SU-DHL-6 (cell line): ENCODE measurements around the gene KRT39.

Source experiments
- H2AFZ ChIP-seq: fragments of 200-600 bp; sonication (generic); 2 replicates; pipeline ENCODE4 v1.6.1; 2014; ENCODE audit warnings: low read depth, mild to moderate bottlenecking, moderate library complexity, mixed read lengths, antibody characterized with exemption, low read length; ENCODE audit not compliant: severe bottlenecking
- H3F3A ChIP-seq: fragments of 200-600 bp; shearing (Covaris generic); 2 replicates; pipeline ENCODE4 v1.6.0; 2016; ENCODE audit warnings: antibody characterized with exemption, mild to moderate bottlenecking; ENCODE audit not compliant: insufficient read depth
- H3K27ac ChIP-seq: fragments of 200-600 bp; sonication (generic); 2 replicates; pipeline ENCODE4 v1.5.1; 2016; ENCODE audit warnings: low read depth, mild to moderate bottlenecking, low read length, moderate library complexity, mixed read lengths
- H3K27me3 ChIP-seq: fragments of 200-600 bp; sonication (generic), shearing (Covaris generic); 2 replicates; pipeline ENCODE4 v1.6.0; 2014; ENCODE audit warnings: mild to moderate bottlenecking, low read length
- H3K36me3 ChIP-seq: fragments of 200-600 bp; sonication (generic); 2 replicates; pipeline ENCODE4 v1.6.1; 2014; ENCODE audit warnings: mild to moderate bottlenecking, low read length, mixed read lengths
- H3K4me2 ChIP-seq: fragments of 300-600, 200-600 bp; shearing (Covaris generic), sonication (generic); 2 replicates; pipeline ENCODE4 v1.6.0; 2014; ENCODE audit warnings: low read length, low read depth, mild to moderate bottlenecking; ENCODE audit not compliant: poor library complexity, severe bottlenecking
- H3K4me3 ChIP-seq: fragments of 200-600 bp; sonication (generic); 2 replicates; pipeline ENCODE4 v1.5.1; 2014; ENCODE audit warnings: antibody characterized with exemption, low read length, mild to moderate bottlenecking, mixed read lengths; ENCODE audit not compliant: insufficient read depth, poor library complexity, severe bottlenecking
- H3K79me2 ChIP-seq: fragments of 200-600 bp; sonication (generic); 2 replicates; pipeline ENCODE4 v1.6.1; 2014; ENCODE audit warnings: mild to moderate bottlenecking, low read length, moderate library complexity; ENCODE audit not compliant: insufficient read depth
- H3K9ac ChIP-seq: fragments of 200-600 bp; sonication (generic); 2 replicates; pipeline ENCODE4 v1.7.0; 2014; ENCODE audit warnings: mild to moderate bottlenecking, low read length
- H3K9me2 ChIP-seq: fragments of 200-600 bp; sonication (generic); replicated peaks from 2 replicates; pipeline ENCODE4 v1.6.1; 2014; ENCODE audit warnings: low read length; ENCODE audit not compliant: insufficient read depth
- H3K9me3 ChIP-seq: fragments of 200-600 bp; sonication (generic); 2 replicates; pipeline ENCODE4 v1.6.1; 2014; ENCODE audit warnings: low read length, mixed read lengths; ENCODE audit not compliant: insufficient read depth
- H4K20me1 ChIP-seq: fragments of 200-600 bp; sonication (generic); 2 replicates; pipeline ENCODE4 v1.6.1; 2014; ENCODE audit warnings: low read depth, mild to moderate bottlenecking, antibody characterized with exemption, low read length, moderate library complexity, mixed read lengths
- EZH2phosphoT487 ChIP-seq: fragments of 200-600 bp; sonication (generic), shearing (Covaris generic); conservative IDR thresholded peaks from 2 replicates; pipeline ENCODE4 v1.6.1; 2018; ENCODE audit warnings: mild to moderate bottlenecking, antibody characterized with exemption, low read length, moderate library complexity, mixed read lengths
- TF ChIP-seq, protein P1 (sequence below): fragments of 200-600 bp; sonication (generic); IDR thresholded peaks from one replicate; pipeline ENCODE4 v1.5.1; 2017; ENCODE audit warnings: antibody characterized with exemption, mild to moderate bottlenecking, low read length, moderate library complexity; ENCODE audit not compliant: insufficient read depth, poor library complexity, severe bottlenecking

The KRT39 gene

DNA sequence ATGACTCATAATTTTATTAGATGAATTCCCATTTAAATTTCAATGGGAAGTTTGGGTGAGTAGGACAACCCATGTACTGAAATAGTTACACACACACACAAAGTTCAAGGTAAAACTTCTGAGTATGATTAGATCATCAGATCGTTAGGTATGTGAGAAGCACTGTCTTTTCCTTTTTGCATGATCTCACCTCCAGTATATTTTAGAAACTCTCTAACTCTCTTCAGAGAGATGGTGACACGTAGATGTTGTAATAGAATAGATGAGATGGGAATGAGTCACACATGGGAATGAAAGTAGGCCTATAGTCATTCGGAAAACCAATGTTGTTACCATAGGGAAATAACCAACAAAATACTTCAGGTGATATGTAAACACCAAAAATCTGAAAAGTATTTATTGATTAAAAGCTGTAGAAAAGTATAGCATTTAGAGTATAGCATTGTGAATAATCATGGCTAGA is 51.5 kb downstream of the KRT39 start:
- Histone ChIP-seq H4K20me1 (no peaks in the 10 kb centered on the region), H3K4me3 (no peak overlapping the region), H3F3A (no peaks in the 10 kb centered on the region), H3K36me3 (no peaks in the 10 kb centered on the region), H3K9me3 (no peaks in the 10 kb centered on the region), H2AFZ (no peak overlapping the region), H3K79me2 (no peaks in the 10 kb centered on the region), H3K27me3 (no peaks in the 10 kb centered on the region), H3K4me2 (no peak overlapping the region), H3K27ac (no peak overlapping the region), H3K9ac (no peak overlapping the region), H3K9me2 (no peaks in the 10 kb centered on the region)
- TF ChIP-seq, protein P1, sequence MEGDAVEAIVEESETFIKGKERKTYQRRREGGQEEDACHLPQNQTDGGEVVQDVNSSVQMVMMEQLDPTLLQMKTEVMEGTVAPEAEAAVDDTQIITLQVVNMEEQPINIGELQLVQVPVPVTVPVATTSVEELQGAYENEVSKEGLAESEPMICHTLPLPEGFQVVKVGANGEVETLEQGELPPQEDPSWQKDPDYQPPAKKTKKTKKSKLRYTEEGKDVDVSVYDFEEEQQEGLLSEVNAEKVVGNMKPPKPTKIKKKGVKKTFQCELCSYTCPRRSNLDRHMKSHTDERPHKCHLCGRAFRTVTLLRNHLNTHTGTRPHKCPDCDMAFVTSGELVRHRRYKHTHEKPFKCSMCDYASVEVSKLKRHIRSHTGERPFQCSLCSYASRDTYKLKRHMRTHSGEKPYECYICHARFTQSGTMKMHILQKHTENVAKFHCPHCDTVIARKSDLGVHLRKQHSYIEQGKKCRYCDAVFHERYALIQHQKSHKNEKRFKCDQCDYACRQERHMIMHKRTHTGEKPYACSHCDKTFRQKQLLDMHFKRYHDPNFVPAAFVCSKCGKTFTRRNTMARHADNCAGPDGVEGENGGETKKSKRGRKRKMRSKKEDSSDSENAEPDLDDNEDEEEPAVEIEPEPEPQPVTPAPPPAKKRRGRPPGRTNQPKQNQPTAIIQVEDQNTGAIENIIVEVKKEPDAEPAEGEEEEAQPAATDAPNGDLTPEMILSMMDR: no peak
- no peak for TF ChIP-seq EZH2phosphoT487

DNA sequence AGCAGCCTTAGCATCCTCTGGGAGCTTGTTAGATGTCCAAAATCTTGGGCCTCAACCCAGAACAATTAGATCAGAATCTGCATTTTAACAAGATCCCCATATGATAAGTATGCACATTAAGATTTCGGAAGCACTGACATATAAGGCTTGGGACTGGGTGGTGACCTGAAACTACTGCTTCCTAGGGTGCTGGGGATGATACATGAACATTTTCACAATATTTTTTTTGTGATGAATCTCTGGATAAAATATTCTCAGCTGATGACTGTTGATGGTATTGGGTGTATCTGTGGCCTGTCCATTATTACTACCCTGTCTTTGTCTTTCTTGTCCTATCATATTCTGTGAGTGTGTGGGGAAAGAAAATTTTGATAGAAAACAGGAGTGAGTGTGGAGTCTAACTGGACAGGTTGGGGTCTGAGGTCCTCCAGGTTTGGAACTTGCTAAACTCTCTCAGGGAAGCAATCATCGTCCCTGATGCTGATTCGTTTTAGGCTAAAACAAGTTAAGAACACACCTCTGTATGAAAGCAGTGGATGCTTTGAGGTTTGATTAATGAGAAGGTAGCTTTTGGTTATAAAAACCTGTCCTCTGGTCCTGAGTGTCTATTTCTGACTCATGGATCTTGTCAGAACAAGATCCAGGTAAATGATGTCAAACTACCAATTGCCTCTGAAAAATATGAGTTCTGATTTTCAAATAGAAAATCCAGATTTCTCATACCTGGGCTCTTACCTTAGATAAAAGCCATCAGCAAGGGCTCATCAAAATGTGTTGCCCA is 52.5 kb downstream of the KRT39 start:
- H2AFZ ChIP-seq: no peak overlapping the region
- no peaks in the 10 kb centered on the region for H3K9me2 ChIP-seq
- no peak overlapping the region for H3K4me2 ChIP-seq
- no peaks in the 10 kb centered on the region for H4K20me1 ChIP-seq
- H3F3A ChIP-seq: no peaks in the 10 kb centered on the region
- H3K4me3 ChIP-seq: no peak overlapping the region
- TF ChIP-seq, protein P1: no peak
- TF ChIP-seq EZH2phosphoT487: no peak
- no peaks in the 10 kb centered on the region for H3K36me3 ChIP-seq
- no peaks in the 10 kb centered on the region for H3K9me3 ChIP-seq
- no peaks in the 10 kb centered on the region for H3K79me2 ChIP-seq
- no peak overlapping the region for H3K9ac ChIP-seq
- H3K27ac ChIP-seq: no peak overlapping the region
- no peaks in the 10 kb centered on the region for H3K27me3 ChIP-seq

- H3K9ac ChIP-seq: no peak overlapping the region
- no peak overlapping the region for H3K4me2 ChIP-seq
- H2AFZ ChIP-seq: no peak overlapping the region
- H3K9me2 ChIP-seq: no peaks in the 10 kb centered on the region
- H3K9me3 ChIP-seq: no peaks in the 10 kb centered on the region
- no peak overlapping the region for H3K4me3 ChIP-seq
- no peaks in the 10 kb centered on the region for H3F3A ChIP-seq
- no peak for TF ChIP-seq EZH2phosphoT487
- TF ChIP-seq, protein P1: no peak
- H3K27me3 ChIP-seq: no peaks in the 10 kb centered on the region
- H3K27ac ChIP-seq: no peak overlapping the region
- H4K20me1 ChIP-seq: no peaks in the 10 kb centered on the region
- H3K79me2 ChIP-seq: no peaks in the 10 kb centered on the region
- no peaks in the 10 kb centered on the region for H3K36me3 ChIP-seq
Measured at GRCh38 chr17:40912486-40913210, 54.1 kb downstream of the KRT39 start.
